HG03432 (cell line): ENCODE results near the gene PRR5.

Experiments
- ATAC-seq: cut with Tn5 transposase; IDR thresholded peaks from one replicate; pipeline ENCODE4 v1.9.1; 2021; ENCODE audit warnings: mild to moderate bottlenecking, moderate library complexity; ENCODE audit not compliant: unreplicated experiment

Gene PRR5

DNA sequence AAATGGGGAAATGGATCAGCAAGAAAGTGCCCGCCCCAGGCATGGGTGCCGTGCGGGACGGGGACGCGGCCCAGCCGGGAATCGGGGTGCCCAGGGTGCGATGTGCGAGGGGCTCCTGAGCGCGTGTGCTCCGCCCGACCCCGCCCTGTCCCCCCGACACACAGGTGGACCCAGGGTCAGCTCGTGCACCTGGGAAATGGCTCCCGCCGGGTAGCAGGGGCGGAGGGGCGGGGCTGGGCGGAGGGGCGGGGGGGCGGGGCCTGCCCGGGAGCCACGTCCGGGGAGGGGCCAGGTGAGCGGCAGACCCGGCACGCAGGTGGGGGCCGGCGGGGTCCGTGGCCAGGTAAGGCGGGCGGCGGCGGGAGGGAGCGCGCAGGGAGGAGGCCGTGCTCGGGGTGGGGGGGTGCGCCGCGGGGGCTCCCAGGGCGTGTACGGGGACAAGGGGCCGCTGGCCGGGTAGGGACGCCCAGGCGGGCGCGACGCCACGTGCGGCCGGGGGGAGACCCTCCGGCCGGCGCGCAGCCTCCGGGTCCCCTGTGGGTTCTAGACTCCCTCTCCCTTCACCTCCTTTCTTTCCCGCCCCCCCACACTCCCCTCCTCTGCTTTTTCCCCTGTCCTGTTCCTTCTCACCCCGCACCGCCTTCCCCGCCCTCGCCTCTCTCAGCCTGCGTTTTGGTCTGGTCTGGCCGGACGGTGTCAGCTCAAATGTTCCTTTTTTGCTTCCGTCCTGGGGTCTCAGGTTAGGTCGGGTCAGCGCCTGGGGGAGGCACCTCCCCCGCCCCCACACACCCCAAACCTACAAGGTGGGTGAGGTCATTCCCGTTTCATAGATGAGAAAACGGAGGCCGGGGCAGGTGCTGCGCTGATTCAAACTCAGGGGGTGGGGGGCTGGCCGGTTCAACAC lies 50.5 kb downstream of the PRR5 start, which contains the start of gene ARHGAP8:
Gene ARHGAP8, plus strand, starts transcription at position 291 of the 904 bp plus-strand sequence. CDS start 33,953 bp downstream, outside the sequence.
- no peak for ATAC-seq

- no peak for ATAC-seq
Observed at GRCh38 chr22:44753189-44754042, 51.4 kb downstream of the PRR5 start.

GRCh38 chr22:44754998-44755397 lies 53.0 kb downstream of the PRR5 start:
- ATAC-seq, result no peak

DNA sequence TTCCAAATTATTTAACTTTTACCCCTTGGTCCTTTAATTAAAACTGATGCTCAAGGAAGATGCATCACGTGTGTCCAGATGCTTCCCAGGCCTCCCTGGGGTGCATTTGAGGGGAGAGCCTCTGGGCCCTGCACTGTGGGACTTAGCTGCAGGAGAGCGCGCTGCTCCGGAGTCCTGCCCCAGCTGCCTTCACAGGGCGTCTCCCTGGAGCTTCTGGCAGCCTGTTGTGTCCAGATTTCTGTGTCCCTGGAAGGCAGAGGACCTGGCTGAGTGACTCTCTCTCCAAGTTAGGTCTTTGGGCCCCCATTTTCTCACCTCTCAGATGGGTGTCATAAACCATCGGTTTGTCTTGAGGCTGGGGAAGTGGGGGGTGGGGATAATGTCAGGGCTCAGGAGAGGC lies 53.4 kb downstream of the PRR5 start:
- ATAC-seq, result no peak

DNA sequence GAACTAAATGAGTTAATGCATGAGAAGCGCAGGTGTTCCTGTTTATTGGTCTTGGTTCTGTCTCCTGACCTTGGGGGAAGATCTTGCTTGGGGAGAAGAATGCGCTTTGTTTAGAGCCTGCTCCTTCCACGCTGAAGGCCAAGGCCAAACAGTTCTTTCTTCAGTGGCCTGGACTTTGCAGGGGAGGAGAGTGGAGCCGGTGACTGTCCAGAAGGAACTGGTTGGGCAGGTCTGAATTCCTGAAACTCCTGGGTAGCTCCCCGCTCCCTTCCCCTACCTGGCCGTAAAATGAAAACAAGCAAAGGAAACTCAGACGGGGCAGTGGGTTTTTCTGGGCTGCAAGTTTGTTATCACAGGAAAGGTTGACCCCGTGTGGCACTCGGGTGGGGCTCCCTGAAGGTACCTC lies 54.0 kb downstream of the PRR5 start:
- ATAC-seq, result no peak

- no peak for ATAC-seq
Observed at GRCh38 chr22:44758344-44758973, 56.5 kb downstream of the PRR5 start.

DNA sequence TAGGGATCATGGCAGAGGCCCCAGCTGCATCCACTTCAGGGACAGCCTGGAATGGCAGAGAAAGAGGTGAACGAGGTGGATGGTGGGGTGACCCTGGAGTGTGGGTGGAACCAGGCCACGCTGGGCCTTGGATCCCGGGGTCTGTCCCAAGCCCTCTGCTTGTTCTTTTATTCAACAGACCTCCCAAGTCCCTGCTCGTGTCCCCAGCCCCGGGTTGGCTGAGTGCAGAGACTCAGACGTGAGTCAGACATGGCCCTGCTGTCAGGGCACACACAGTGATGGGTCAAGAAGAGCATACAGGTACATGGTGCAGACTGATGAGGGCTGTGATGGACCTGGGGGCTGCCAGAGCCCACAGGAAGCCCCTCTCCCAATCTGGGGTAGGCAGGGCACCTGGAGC lies 57.0 kb downstream of the PRR5 start:
- no peak for ATAC-seq

- no peak for ATAC-seq
Observed at GRCh38 chr22:44759430-44760310, 57.7 kb downstream of the PRR5 start.

GRCh38 chr22:44760476-44760875 lies 58.5 kb downstream of the PRR5 start:
- no peak for ATAC-seq

DNA sequence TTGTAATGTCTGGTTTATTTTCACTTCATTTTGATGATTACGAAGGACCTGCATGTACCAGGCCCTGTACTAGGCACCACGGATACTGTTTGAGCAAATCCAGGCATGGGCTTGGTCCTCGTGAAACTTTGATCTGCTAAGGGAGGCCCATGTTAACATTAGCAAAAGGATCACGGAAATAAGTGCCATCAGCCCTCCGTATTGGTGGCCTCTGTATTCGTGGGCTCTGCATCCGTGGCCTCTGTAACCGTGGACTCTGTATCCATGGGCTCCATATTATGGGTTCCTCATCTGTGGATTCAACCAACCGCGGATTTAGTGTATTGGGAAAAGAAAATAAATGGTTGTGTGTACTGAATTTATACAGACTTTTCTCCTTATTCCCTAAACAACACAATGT lies 59.0 kb downstream of the PRR5 start:
- ATAC-seq, result no peak

GRCh38 chr22:44764373-44764772 lies 62.4 kb downstream of the PRR5 start:
- ATAC-seq, result no peak

GRCh38 chr22:44764974-44765373 lies 63.0 kb downstream of the PRR5 start:
- ATAC-seq, result no peak

DNA sequence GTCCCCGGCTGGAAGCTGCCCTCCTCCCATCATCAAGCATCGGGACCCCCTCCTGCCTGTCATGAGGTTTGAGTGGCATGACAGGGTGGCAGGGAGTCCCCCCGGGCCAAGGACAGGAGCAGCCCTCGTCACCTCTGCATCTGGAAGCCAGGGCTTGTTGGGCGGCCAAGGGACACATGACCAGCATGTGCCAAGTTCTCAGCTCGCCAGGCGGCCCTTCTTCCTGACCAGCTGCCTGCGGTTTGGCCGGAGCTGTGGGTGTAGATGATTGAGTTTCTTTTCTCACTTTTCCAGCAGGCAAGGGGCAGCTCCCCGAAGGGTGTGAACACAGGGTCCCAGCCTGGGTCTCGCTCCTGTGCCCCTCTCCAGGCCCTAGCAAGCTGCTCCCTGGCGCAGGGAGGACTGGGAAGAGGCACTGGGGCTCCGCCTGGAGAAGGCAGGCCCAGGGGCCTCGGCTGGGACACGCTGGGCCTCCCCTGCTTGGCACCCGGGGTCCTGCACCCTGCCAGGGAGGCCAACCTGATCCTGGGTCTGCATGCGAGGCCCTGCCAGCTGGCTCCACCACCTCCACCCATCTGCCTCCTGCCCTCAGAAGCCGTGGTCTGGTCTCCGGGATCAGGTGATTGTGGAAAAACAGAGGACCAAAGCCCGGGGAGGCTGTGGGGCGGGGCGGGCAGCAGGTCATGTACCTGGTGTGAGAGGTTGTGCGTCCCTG lies 63.7 kb downstream of the PRR5 start:
- no peak for ATAC-seq

GRCh38 chr22:44773082-44773481 lies 71.1 kb downstream of the PRR5 start:
- no peak for ATAC-seq

DNA sequence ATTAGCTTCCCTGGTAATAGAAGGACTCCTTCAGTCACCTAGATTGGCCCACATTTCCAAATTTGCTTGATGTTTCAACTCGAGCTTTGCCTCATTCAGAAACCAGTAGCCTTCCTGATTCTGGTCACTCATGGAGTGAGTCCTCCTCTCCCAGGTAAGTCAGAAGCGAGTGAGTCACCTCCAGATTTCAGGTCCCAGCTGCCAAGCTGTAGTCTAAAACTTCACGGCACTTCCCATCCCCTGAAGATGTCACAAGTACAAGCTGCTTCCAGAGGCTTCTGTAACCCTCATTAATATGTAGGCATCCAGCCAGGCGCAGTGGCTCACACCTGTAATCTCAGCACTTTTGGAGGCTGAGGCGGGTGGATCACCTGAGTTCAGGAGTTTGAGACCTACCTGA lies 73.9 kb downstream of the PRR5 start:
- no peak for ATAC-seq

DNA sequence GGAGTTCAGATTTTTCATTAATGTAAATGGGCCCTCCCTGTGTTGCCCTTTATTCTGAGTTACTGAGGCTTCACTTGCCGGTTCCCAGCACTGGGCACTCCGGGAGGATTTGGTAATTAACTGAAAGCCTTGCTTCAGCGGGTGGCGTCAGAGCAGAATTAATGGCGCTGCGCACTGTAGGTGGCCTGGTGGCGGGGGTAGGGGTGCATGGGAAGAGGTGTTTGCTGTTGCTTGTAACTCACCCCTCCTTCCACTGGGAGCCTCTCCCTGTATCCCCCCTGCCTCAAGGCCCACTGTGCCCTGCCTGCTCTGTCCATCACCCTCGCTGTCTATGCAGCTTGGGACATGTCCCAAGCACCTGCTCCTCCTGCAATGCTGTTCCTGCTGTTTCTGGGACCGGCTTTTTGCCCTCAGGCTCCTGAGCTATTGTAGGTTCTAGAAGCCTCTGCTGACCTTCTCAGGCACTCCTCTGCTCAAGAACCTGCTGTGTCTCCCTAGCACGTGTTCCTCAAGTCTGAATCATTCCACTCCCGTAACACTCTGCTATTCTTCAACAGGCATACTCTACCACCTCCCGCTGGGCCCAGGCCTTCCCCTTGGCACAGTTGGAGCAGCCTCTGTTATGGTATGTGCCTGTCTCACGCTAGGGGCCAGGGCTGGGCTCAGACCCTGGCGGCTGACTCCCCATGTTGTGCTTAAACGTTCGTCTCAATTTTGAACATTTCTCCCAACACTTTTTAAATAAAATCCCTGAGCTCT lies 74.8 kb downstream of the PRR5 start:
- ATAC-seq, result no peak

- ATAC-seq, result no peak
Observed at GRCh38 chr22:44777364-44777755, 75.4 kb downstream of the PRR5 start.

GRCh38 chr22:44780876-44781449 lies 79.0 kb downstream of the PRR5 start:
- ATAC-seq, result no peak
